ENCODE results near the gene C4orf33. TPM values are rescaled to one million over a fixed set of nuclear protein-coding genes. Genes with fewer than 3 reads are reported as not detected.

The C4orf33 gene
- total RNA-seq, 1 donor from 2014 or later = 6.6 TPM

GRCh38 chr4:129145222-129145730 is 49.3 kb downstream of the C4orf33 start:
- TF ChIP-seq CTCF (IDR thresholded peaks at IDR 0.05; ENCODE audit: insufficient read depth, low read length, severe bottlenecking) = no peak
- FAIRE-seq = no peak
- H3K36me3 ChIP-seq (ENCODE audit: control insufficient read depth, insufficient read depth, low read length) = no peaks in the 10 kb centered on the region

GRCh38 chr4:129146639-129147038 is 50.7 kb downstream of the C4orf33 start:
- Histone ChIP-seq H3K27me3 (ENCODE audit: control insufficient read depth, insufficient read depth, low read length) (no peaks in the 10 kb centered on the region), H3K36me3 (ENCODE audit: control insufficient read depth, insufficient read depth, low read length) (no peaks in the 10 kb centered on the region), H3K4me3 (ENCODE audit: low read depth, low read length) (no peak overlapping the region)
- no peak for DNase-seq (ENCODE audit: low read depth)
- TF ChIP-seq CTCF (IDR thresholded peaks at IDR 0.05; ENCODE audit: insufficient read depth, low read length, severe bottlenecking) = no peak
- FAIRE-seq = no peak

More at GRCh38 chr4:129145222-129145730, 49.3 kb downstream of the C4orf33 start:
- no peak overlapping the region for H3K4me3 ChIP-seq (ENCODE audit: low read depth, low read length)
- no peak for DNase-seq (ENCODE audit: low read depth)
- H3K27me3 ChIP-seq (ENCODE audit: control insufficient read depth, insufficient read depth, low read length) = no peaks in the 10 kb centered on the region

- no peak for TF ChIP-seq CTCF (IDR thresholded peaks at IDR 0.05; ENCODE audit: insufficient read depth, low read length, severe bottlenecking)
- FAIRE-seq = no peak
These were observed 52.9 kb downstream of the C4orf33 start for GRCh38 chr4:129148892-129149291.

GRCh38 chr4:129149906-129150305 is 54.0 kb downstream of the C4orf33 start:
- H3K36me3 ChIP-seq (ENCODE audit: control insufficient read depth, insufficient read depth, low read length) = no peaks in the 10 kb centered on the region
- H3K27me3 ChIP-seq (ENCODE audit: control insufficient read depth, insufficient read depth, low read length) = no peaks in the 10 kb centered on the region
- no peak for DNase-seq (ENCODE audit: low read depth)
- no peak for TF ChIP-seq CTCF (IDR thresholded peaks at IDR 0.05; ENCODE audit: insufficient read depth, low read length, severe bottlenecking)
- FAIRE-seq = no peak
- no peak overlapping the region for H3K4me3 ChIP-seq (ENCODE audit: low read depth, low read length)

More at GRCh38 chr4:129148892-129149291, 52.9 kb downstream of the C4orf33 start:
- Histone ChIP-seq H3K4me3 (ENCODE audit: low read depth, low read length) (no peak overlapping the region), H3K36me3 (ENCODE audit: control insufficient read depth, insufficient read depth, low read length) (no peaks in the 10 kb centered on the region), H3K27me3 (ENCODE audit: control insufficient read depth, insufficient read depth, low read length) (no peaks in the 10 kb centered on the region)
- no peak for DNase-seq (ENCODE audit: low read depth)

- DNase-seq (ENCODE audit: low read depth) (no peak), FAIRE-seq (no peak)
- no peak overlapping the region for H3K4me3 ChIP-seq (ENCODE audit: low read depth, low read length)
- no peak for TF ChIP-seq CTCF (IDR thresholded peaks at IDR 0.05; ENCODE audit: insufficient read depth, low read length, severe bottlenecking)
- no peaks in the 10 kb centered on the region for H3K36me3 ChIP-seq (ENCODE audit: control insufficient read depth, insufficient read depth, low read length)
- no peaks in the 10 kb centered on the region for H3K27me3 ChIP-seq (ENCODE audit: control insufficient read depth, insufficient read depth, low read length)
These were observed 56.4 kb downstream of the C4orf33 start for GRCh38 chr4:129152350-129152749.

- FAIRE-seq (no peak), DNase-seq (ENCODE audit: low read depth) (peak; percentile 12)
- Histone ChIP-seq H3K4me3 (ENCODE audit: low read depth, low read length) (no peak overlapping the region), H3K36me3 (ENCODE audit: control insufficient read depth, insufficient read depth, low read length) (no peaks in the 10 kb centered on the region), H3K27me3 (ENCODE audit: control insufficient read depth, insufficient read depth, low read length) (no peaks in the 10 kb centered on the region)
- TF ChIP-seq CTCF (IDR thresholded peaks at IDR 0.05; ENCODE audit: insufficient read depth, low read length, severe bottlenecking) = no peak
These were observed 57.7 kb downstream of the C4orf33 start for GRCh38 chr4:129153700-129154099.

Data from bronchial epithelial cell (primary cell).